GM12891 (cell line): Measurements from ENCODE around the gene MUC12.
"Not testable (repeated sequence)": the region's sequence is repeated elsewhere in the genome, so short reads cannot be mapped to it uniquely, and the experiment has no call there.

Source experiments
- POLR2A ChIP-seq: IDR thresholded peaks from 2 replicates; pipeline ENCODE4 v1.6.1; 2011; ENCODE audit warnings: low read depth, low read length, control low read depth
- TAF1 ChIP-seq: IDR thresholded peaks from 2 replicates; pipeline ENCODE4 v1.6.1; 2011; ENCODE audit warnings: low read depth, low read length, control low read depth

DNA sequence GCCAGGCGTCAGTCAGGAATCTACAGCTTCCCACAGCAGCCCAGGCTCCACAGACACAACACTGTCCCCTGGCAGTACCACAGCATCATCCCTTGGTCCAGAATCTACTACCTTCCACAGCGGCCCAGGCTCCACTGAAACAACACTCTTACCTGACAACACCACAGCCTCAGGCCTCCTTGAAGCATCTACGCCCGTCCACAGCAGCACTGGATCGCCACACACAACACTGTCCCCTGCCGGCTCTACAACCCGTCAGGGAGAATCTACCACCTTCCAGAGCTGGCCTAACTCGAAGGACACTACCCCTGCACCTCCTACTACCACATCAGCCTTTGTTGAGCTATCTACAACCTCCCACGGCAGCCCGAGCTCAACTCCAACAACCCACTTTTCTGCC lies 30.7 kb downstream of the MUC12 start:
- TF ChIP-seq POLR2A, TAF1: not testable (repeated sequence)
